HG03469 (cell line): ENCODE measurements around the gene STRN.
"Not testable (repeated sequence)": the region's sequence is repeated elsewhere in the genome, so short reads cannot be mapped to it uniquely, and the experiment has no call there.

Experiments
- ATAC-seq: cut with Tn5 transposase; IDR thresholded peaks from one replicate; pipeline ENCODE4 v1.9.1; 2021; ENCODE audit warnings: mild to moderate bottlenecking, moderate library complexity, moderate number of reproducible peaks; ENCODE audit not compliant: unreplicated experiment

Gene STRN

DNA sequence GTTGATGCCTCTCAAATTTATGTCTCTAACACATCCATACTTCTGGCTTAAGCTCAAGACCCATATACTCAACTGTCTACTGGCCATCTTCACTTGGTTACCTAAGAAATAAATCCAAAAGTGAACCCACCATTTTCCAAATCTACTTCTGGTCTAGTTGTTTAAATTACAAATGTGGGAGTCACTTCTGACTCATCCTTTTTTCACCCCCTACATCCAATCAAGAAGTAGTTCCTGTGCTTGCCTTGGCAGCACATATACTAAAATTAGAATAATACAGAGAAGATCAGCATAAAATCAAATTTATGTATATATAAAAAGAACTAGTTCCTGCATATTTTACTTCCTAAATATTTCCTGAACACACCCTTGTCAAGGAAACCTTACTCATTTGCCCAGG, 53.6 kb downstream of the STRN start:
- ATAC-seq = no peak

GRCh38 chr2:36911012-36911411, 55.3 kb downstream of the STRN start:
- no peak for ATAC-seq

DNA sequence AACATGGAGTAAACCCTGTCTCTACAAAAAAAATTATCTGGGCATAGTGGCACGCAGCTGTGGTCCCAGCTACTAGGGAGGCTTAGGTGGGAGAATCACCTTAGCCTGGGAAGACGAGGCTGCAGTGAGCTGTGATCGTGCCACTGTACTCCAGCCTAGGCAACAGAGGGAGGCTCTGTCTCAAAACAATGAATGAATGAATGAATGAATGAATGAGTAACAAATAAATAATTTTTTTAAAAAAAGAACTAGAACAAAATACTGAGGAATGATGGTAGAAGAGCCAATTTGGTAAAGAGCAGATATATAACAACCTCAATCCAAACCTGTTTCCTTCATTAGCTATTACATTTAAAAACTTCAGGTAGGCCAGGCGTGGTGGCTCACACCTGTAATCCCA, 60.1 kb downstream of the STRN start:
- no peak for ATAC-seq

- ATAC-seq = no peak
Measured at GRCh38 chr2:36904636-36905035, 61.7 kb downstream of the STRN start.

DNA sequence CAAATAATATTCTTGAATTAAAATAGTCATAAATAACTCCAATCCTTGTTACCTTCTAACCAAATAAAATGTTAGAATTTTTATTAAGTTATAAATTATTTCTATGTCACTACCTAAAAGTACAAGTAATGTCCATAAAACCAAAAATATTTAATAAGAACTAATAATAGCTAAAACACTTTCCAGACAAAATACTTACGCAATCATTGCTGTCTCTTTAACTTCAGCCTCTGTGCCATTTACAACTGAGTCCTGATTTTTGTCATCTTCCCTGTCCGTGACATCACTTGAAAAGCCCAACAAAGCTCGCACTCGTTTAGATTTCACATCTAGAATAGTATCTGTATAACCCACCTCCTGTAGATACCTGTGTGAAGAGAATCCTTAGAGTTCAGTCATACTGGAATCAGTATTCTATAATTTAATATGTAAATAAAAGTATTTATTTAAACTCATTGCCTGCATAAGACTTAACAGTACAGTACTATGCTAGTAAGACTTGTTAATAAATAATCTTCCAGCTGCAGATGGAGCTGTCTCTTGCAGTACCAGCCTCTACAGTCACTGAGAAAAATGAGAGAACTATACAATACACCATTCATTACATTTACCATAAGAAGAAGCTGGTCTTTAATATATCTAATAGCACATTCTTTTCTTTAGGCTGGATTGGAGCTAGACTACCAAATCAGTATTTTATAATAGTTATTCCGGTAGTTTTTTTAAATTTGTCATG, 63.8 kb downstream of the STRN start:
- ATAC-seq = no peak

- no peak for ATAC-seq
Measured at GRCh38 chr2:36892805-36893204, 73.5 kb downstream of the STRN start.

- no peak for ATAC-seq
Measured at GRCh38 chr2:36889795-36890194, 76.5 kb downstream of the STRN start.

- ATAC-seq = not testable (repeated sequence)
Measured at GRCh38 chr2:36887095-36887494, 79.2 kb downstream of the STRN start.

- no peak for ATAC-seq
Measured at GRCh38 chr2:36886664-36887063, 79.7 kb downstream of the STRN start.

DNA sequence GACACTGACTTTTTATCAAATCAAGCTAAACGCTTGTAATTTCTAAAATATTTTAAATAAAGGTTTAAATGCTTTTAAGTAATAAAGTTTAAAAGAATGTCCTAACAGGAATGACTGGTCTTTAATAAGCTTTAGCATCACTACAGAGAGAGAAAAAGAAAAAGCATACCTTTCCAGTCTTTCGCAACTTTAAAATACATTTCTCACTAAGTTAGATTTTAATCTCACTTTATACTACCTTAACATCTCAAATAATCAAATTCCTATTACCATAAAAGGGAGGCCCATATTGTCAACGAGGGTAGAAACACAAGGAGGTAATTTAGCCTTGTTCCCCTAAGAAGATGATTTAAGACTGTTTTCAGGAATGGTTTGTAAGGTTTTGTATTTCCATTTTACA, 80.7 kb downstream of the STRN start:
- ATAC-seq = no peak

- ATAC-seq = no peak
Measured at GRCh38 chr2:36882532-36882931, 83.8 kb downstream of the STRN start.

DNA sequence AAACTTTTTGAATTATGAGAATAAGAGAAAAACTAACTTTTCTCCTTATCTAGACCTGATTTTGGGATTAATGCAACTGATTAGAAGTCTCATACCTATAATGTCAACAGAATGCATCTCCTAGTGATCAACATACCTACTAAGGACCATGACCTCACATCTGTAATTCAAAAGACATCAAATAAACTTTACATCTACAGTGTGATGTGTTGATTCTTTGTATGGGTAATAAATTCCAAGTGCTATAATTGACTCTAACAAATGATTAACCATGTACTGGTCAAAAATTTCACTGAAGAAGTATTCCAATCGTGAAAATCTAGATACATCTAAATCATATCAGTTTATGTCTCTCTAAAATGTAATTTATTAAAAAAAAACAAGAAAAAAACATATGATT, 84.5 kb downstream of the STRN start:
- no peak for ATAC-seq

DNA sequence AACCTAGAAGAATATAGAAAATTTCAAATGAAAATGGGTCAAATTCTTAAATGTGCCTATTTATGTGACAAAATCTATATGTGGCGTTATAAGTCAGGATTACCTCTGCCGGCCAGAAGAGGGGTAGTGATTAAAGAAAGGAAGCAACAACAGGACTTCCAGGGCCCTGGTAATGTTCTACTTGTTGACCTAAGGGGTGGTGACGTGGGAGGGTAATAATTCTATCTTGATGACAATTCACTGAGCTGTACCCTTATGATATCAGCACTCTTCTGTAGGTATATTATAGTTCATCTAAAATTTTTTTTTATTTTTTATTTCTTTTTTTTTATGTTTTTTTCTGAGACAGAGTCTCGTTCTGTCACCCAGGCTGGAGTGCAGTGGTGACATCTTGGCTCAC, 87.9 kb downstream of the STRN start:
- ATAC-seq = no peak

DNA sequence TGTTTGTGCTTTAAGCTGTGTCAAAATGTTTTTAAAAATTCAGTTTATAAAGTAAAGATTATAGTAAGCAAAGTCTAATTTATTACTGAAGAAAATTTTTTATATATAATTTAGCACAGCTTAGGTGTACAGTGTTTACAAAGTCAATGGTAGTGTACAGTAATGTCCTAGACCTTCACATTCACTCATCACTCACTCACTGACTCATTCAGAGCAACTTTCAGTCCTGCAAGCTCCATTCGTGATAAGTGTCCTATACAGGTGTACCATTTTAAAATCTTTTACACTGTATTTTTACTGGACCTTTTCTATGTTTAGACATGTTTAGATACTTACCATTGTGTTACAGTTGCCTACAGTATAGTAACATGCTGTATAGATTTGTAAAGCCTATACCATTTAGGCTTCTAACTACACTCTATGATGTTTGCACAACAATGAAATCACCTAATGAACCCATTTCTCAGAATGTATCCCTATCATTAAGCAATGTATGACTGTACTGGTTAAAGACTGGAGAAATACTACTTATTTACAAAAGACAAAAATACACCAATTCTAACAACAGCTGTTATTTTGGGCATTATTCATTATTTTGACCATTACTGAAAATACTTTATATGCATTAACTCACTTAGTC, 95.1 kb downstream of the STRN start:
- no peak for ATAC-seq

DNA sequence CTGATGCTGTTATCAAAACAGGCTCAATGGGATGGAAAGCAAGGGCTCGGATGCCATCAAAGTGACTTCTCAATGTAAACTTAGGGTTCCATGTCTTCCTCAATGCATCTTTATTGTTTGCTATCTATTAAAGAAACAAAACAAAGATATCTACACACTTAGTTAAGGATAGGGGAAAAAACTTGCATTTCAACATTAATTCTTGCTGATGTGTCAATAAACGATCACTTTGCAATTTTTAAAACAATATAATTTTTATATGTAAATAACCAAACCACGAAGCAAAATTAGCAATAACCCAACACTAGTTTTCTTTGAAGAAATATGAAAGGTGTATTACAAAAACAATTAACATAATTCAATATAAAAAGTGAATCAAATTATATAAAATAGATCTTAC, 96.7 kb downstream of the STRN start:
- no peak for ATAC-seq

- no peak for ATAC-seq
Measured at GRCh38 chr2:36861896-36862295, 104.4 kb downstream of the STRN start.

DNA sequence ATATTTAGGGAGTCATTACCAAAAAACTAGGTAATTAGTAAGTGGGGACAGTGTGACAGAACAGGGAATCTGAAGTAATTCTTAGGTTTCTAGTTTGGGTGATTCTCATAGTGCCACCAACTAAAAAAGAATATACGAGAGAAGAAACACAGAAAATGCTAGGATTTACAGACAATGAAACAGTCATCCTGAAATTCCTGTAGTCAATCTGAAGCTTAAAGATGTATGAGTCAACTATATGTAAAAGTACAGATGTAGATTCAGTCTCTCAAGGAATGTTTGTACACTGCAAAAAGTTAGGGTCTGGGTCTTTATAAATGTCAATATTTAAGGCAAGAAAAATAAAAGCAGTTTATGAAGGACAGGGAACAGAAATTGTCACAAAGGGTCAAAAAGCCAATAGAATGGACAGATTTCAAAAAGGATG, 107.0 kb downstream of the STRN start:
- ATAC-seq = no peak

DNA sequence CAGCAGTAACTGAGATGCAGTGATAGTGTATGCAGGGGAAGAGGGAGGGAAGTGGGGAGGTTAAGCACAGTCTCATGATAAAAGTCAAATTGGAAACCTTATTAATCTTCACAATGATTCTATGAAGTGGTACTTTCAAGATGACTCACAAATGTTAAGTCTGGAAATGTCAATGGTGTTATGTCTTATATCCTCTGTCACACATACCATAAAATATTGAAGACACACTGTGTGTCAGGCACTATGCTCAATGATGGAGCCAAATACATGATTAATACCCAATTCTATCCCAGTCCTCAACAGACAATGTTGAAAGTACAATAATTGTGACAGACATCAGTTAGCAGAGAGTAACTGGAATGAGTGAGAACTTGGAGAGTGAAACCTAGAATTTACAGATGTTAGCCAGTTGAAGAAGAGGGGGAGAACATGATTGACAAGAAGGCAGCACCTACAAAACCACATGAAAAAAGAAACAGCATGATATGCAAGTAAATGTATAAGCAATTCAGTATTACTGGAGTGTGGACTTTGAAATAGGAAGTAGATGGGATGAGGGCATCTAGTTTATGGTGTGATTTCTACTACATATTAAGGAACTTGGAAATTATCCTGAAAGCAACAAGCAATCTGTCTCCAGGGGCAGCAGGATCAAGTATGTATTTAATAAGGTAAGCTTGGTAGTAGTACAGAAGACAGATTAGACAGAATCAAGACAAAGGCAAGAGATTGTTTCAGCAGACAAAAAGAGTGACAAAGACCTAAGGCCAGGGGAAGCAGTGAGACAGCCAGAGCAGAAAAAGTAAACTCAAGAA, 107.6 kb downstream of the STRN start:
- ATAC-seq = peak; percentile 39

- no peak for ATAC-seq
Measured at GRCh38 chr2:36857713-36858112, 108.6 kb downstream of the STRN start.

DNA sequence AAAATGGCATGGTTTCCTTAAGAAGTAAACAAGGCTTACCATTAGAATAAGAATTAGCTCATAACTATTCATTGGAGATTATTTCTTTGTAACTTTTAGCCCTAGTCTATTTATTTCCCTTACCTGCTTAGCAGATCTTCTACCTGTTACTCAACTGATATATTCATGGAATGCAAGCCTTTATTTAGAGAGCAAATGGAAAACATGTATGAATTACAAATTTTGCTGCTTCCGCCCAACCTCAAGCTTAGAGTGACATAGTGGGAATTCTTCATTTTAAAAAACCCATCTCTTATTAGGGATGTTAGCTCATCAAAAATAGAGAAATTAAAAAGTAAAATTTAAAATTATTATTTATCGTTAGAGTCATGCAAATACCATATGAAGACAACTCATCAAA, 110.9 kb downstream of the STRN start:
- ATAC-seq = no peak

DNA sequence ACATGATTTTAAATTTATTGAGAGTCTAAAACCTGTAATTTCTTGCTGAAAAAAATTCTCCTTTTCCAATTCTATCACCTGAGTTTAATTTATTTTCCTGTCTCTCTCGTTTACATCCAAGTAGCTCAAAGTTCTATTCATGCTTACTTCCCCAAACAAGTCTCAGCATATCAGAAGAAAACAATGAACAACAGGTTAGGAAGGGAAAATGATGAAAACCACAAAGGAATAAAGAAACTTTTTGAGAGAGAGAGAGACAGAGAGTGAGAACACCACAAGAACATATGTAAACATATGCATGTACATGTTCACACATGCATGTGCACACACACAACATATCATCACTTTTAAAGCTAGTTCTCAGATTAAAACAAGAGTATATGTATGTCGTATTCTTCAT, 112.1 kb downstream of the STRN start:
- ATAC-seq = no peak

- ATAC-seq = no peak
Measured at GRCh38 chr2:36849265-36849664, 117.1 kb downstream of the STRN start.
